CD4-positive, alpha-beta T cell treated with Interleukin-2 at 100 ng/mL for 4 hours (primary cell): ENCODE measurements around the gene UNC50.
A peak's percentile ranks its signal among the peaks of the same experiment; 100 is the strongest.

ENCODE experiments used
- DNase-seq: peaks from one replicate; pipeline ENCODE4 v3.0.0-alpha.2; 2020; ENCODE audit warnings: low spot score

The UNC50 gene

GRCh38 chr2:98608962-98609604, 694 bp downstream of the UNC50 start:
- no peak for DNase-seq

- no peak for DNase-seq
Measured at GRCh38 chr2:98614024-98614739, 5.8 kb downstream of the UNC50 start.

DNA sequence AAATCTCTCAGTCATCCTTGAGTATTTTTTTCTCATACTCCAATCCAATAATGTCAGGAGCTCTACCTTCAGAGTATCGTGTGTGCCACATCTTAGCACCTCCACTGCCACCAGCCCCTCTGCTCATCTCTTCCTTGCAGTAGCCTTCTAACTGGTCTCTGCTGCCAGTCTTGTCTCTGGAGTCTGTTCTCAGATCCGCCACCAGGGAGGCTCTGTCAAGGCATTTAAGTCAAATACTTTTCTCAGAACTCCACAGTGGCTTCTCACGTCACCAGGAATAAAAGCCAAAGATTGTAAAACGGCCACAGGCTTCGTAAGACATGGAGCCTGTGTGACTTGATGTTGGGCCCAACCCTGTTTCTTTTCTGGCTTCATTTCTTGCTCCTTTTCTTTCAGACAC, 7.1 kb downstream of the UNC50 start:
- DNase-seq, result no peak

DNA sequence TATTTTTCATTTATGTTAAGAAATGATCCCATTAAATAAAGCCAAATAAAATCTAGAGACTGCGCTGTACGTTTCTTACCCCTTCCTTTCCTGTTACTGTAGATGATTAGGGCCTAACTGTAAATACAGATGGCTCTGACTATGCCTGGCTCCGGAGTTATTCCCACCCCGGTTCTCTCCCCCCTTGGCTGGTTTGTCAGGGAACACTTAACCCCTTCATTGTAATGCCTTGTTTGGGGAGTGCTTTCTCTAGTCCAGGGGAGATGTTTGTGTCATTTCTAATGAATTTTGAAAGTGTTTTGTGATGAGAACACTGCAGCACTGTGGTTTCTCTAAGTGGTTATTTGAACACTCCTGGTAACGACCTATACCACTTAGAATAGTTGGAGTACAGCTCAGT, 8.8 kb downstream of the UNC50 start:
- DNase-seq, result no peak

GRCh38 chr2:98623657-98624056, 15.3 kb downstream of the UNC50 start:
- DNase-seq, result no peak

DNA sequence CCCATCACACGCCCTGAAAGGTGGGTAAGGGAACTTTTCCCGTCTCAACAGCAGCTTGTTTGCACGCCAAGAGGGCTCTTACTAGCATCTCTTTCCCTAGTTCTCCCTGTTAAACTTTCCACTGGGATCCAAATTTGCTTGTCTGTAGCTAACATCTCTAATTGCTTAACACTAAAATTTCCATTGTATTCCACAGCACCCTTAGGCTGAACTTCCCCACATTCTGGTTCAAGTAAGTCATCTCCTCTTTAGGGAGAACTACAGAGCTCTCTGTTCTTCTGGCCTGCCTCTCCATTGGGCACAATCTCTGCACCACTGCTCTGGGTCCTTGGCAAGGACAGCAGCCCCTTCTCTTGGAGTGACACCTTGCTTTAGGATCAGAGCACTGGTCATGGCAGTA, 24.0 kb downstream of the UNC50 start:
- no peak for DNase-seq

DNA sequence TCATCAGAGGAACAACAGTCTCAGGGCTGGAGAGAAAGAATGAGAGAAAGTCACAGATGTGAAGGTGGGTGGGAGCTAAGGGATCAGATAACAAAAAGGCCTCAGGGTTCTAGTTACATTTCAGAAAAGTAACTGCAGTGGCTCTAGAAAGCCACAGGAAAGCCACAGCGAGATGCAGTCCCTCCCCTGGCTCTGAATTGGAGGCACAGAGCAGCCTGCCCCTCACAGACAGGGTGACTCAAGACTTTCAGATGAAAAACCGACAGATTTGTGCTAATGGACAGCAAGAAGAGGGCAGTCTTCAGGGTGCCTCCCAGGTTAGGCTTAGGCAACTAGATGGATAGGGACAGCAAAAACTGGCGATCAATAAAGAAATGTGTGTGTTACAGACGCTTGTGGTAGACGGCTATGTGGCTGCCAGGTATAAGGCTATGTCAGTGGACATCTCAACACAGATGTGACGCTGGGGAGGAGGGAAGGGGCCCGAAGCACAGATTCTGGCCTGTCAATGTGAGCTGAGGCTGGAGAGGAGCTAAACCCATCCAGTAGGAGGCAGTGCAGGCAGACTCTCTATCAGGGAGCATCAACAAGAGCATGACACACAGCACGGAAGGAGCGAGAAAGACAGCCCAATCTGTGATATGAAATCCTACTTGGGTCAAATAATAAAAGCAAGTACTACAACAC, 26.2 kb downstream of the UNC50 start:
- peak; percentile 72 for DNase-seq

- peak; percentile 73 for DNase-seq
Measured at GRCh38 chr2:98637401-98638147, 29.2 kb downstream of the UNC50 start.

- DNase-seq, result no peak
Measured at GRCh38 chr2:98643496-98644100, 35.2 kb downstream of the UNC50 start.

DNA sequence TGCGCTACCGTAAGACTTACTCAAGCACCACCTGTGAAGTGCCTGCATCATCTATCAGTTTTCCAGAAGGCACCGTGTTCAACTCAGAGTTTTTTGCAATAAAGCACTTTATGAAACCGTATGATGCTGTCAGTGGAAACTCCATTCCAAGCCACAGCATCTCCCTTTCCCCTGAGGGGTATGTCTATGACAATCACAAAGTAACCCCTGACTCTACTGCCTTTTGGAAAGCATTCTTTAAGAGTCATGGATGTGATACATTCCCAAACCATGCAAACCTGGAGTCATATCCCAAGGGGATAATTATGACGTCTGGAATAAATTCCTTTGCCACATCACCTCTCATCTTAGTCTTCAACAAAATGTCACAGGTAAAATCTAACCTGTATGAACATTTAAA, 39.2 kb downstream of the UNC50 start:
- DNase-seq, result no peak

- no peak for DNase-seq
Measured at GRCh38 chr2:98648451-98648850, 40.1 kb downstream of the UNC50 start.

GRCh38 chr2:98649135-98649991, 41.0 kb downstream of the UNC50 start:
- peak; percentile 92 for DNase-seq

DNA sequence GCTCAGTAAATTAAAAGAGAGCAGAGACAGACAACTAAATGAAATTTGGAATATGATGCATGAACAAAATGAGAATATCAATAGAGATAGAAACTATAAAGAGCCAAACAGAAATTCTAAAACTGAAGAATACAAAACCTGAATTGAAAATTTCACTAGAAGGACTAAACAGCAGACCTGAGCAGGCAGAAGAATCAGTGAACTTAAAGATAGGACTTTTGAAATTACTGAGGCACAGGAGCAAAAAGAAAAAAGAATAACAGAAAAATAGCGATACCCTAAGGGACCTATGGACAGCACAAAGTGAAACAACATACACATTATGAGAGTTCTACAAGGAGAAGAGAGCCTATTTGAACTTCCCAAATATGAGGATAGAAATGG, 41.6 kb downstream of the UNC50 start:
- no peak for DNase-seq

DNA sequence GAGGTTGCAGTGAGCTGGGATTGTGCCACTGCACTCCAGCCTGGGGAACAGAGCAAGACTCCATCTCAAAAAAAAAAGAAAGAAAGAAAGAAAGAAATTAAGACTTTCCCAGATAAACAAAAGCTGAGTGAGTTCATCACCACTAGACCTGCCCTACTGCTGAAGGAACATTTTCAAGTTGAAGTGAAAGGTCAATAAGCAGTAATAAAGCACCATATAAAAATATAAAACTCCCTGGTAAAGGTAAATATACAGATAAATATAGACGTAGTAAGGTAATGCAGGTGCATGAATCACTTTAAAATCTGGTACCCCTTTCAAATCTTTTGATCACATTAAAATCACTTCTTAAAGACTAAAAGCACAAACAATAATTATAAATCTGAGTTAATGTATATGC, 42.6 kb downstream of the UNC50 start:
- no peak for DNase-seq

GRCh38 chr2:98654699-98655495, 46.5 kb downstream of the UNC50 start:
- peak; percentile 66 for DNase-seq

- DNase-seq, result peak; percentile 57
Measured at GRCh38 chr2:98656800-98657199, 48.4 kb downstream of the UNC50 start.

- peak; percentile 41 for DNase-seq
Measured at GRCh38 chr2:98658816-98659490, 50.6 kb downstream of the UNC50 start.

- peak; percentile 30 for DNase-seq
Measured at GRCh38 chr2:98659491-98659840, 51.1 kb downstream of the UNC50 start.

GRCh38 chr2:98663511-98664090, 55.2 kb downstream of the UNC50 start:
- DNase-seq, result peak; percentile 57
